PC-9 (cell line): ENCODE measurements around the gene DCAF15. TPM values are rescaled to one million over a fixed set of nuclear protein-coding genes. Genes with fewer than 3 reads are reported as not detected.

Experiments used
- BruUV-seq: library from RNA; stranded (reverse); fragments of 400-500 nt; replicated peaks from 2 replicates; lab custom pipeline; 2021; lab: Mats Ljungman, UMichigan
- CTCF ChIA-PET: fragments of 300-600 bp; sonication (Branson Sonifier 250); formaldehyde crosslinking; loops from one replicate; lab custom pipeline; 2022; ENCODE audit warnings: antibody characterized with exemption; lab: Charles Lee
- POLR2A ChIA-PET: fragments of 300-600 bp; sonication (Branson Sonifier 250); formaldehyde crosslinking; loops from one replicate; lab custom pipeline; 2022; ENCODE audit warnings: antibody characterized with exemption; ENCODE audit not compliant: unreplicated experiment; lab: Charles Lee
- DNase-seq, 2 experiments: peaks; one replicate each; pipeline versions ENCODE4 v3.0.0 to v3.0.0-alpha.2; 2015 to 2022; ENCODE audit warnings: mixed read lengths in 1 of 2
- H2AFZ ChIP-seq: fragments of 200-600 bp; sonication (generic); 2 replicates; pipeline ENCODE4 v1.8.1; 2017; ENCODE audit warnings: antibody characterized with exemption
- H3F3A ChIP-seq: fragments of 200-600 bp; sonication (generic); 2 replicates; pipeline ENCODE4 v1.8.1; 2017; ENCODE audit warnings: antibody characterized with exemption, mild to moderate bottlenecking, low read depth; ENCODE audit not compliant: insufficient read depth
- H3K27ac ChIP-seq: fragments of 200-600 bp; sonication (generic); 2 replicates; pipeline ENCODE4 v1.6.1; 2016; ENCODE audit warnings: mixed run types
- H3K27me3 ChIP-seq: fragments of 200-600 bp; sonication (generic); 2 replicates; pipeline ENCODE4 v1.6.1; 2016; ENCODE audit warnings: low read depth, mixed run types; ENCODE audit not compliant: insufficient read depth
- H3K36me3 ChIP-seq: fragments of 200-600 bp; sonication (generic); 2 replicates; pipeline ENCODE4 v1.6.1; 2016; ENCODE audit warnings: low read depth, mixed run types
- H3K4me1 ChIP-seq: fragments of 200-600 bp; sonication (generic); replicated peaks from 2 replicates; pipeline ENCODE4 v1.6.1; 2016; ENCODE audit warnings: mixed run types; ENCODE audit not compliant: insufficient read depth
- H3K4me2 ChIP-seq: fragments of 200-600 bp; sonication (generic); 2 replicates; pipeline ENCODE4 v1.6.1; 2017; ENCODE audit warnings: mixed run types
- H3K4me3 ChIP-seq: fragments of 200-600 bp; sonication (generic); 2 replicates; pipeline ENCODE4 v1.6.1; 2016; ENCODE audit warnings: mixed run types
- H3K79me2 ChIP-seq: fragments of 200-600 bp; sonication (generic); 2 replicates; pipeline ENCODE4 v1.6.1; 2017; ENCODE audit warnings: low read depth, mixed run types
- H3K9me2 ChIP-seq: fragments of 200-600 bp; sonication (generic); 2 replicates; pipeline ENCODE4 v1.8.1; 2017; ENCODE audit warnings: mild to moderate bottlenecking; ENCODE audit not compliant: insufficient read depth
- H3K9me3 ChIP-seq: fragments of 200-600 bp; sonication (generic); 2 replicates; pipeline ENCODE4 v1.8.1; 2016; ENCODE audit warnings: low read depth; ENCODE audit not compliant: insufficient read depth
- H4K20me1 ChIP-seq: fragments of 200-600 bp; sonication (generic); 2 replicates; pipeline ENCODE4 v1.8.1; 2017; ENCODE audit not compliant: insufficient read depth
- CTCF ChIP-seq: fragments of 200-600 bp; sonication (generic); conservative IDR thresholded peaks from 2 replicates; pipeline ENCODE4 v1.6.1; 2017; ENCODE audit warnings: mixed run types, antibody characterized with exemption, mild to moderate bottlenecking, moderate library complexity
- EZH2 ChIP-seq: fragments of 200-600 bp; sonication (generic); IDR thresholded peaks from 2 replicates; pipeline ENCODE4 v1.8.0; 2017; ENCODE audit warnings: antibody characterized with exemption, low read depth
- intact Hi-C: fragments of 100-400 bp; cut with micrococcal nuclease; formaldehyde crosslinking; loops from one replicate; pipeline ENCODE4 v1.10.0; 2022; ENCODE audit not compliant: unreplicated experiment
- total RNA-seq: library from RNA; stranded (reverse); gene quantifications from 2 replicates; pipeline ENCODE4 v1.2.3, GENCODE V29; 2021

Gene DCAF15
- total RNA-seq, 1 experiment from 2014 or later = 35.3 TPM

DNA sequence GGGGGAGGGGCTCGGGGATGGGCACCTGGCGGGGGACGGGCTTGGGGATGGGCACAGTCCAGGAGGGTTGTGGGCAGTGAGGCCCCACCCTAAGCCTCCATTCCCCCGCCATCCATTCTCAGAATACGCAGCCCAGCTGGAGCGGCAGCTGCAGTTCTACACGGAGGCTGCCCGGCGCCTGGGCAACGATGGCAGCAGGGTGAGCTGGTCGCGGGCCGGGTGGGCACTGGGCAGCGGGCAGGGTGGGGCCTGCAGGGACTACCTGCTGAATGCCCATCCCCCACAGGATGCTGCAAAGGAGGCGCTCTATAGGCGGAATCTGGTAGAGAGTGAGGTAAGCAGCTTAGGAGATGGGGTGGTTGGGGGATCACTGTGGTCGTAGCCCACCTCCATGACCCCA, 22.4 kb upstream of the DCAF15 start:
- Histone ChIP-seq H3F3A (peaks cover 29% of the 10 kb centered on the region), H3K4me1 (no peaks in the 10 kb centered on the region), H2AFZ (no peak overlapping the region), H3K4me3 (no peak overlapping the region), H3K27ac (no peak overlapping the region), H3K27me3 (no peaks in the 10 kb centered on the region), H3K9me2 (no peaks in the 10 kb centered on the region), H3K4me2 (no peak overlapping the region), H3K9me3 (no peaks in the 10 kb centered on the region), H3K79me2 (no peaks in the 10 kb centered on the region), H3K36me3 (no peaks in the 10 kb centered on the region), H4K20me1 (0 out of 2 replicates have a peak, but pooled peaks cover 2% of the 10 kb centered on the region)
- intact Hi-C loops = no loop called here
- TF ChIP-seq CTCF = no peak
- no TSS peak for BruUV-seq
- ChIA-PET CTCF (no interaction called here), POLR2A (no interaction called here)
- DNase-seq = no peak

DNA sequence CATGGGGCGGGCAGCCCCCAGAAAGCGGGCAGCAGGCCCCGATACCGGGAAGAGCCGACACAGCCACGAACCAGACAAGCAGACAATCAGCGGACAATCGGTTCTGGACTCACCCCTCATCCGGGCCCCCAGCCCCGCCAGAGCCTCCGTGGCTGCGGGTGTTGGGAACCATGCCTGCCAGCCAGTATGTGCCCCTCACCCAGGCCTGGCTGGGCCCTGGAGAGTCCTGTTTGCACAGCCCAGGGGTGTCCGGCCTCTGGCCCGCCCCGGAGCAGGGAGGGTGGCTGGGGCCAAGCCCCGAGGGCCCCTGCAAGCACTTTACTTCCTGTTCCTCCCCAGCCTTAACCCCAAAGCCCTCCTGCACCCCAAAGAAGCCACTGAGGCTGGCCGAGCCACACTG, 21.9 kb upstream of the DCAF15 start:
- Histone ChIP-seq H3K36me3 (no peaks in the 10 kb centered on the region), H3K9me3 (no peaks in the 10 kb centered on the region), H3K27me3 (no peaks in the 10 kb centered on the region), H4K20me1 (0 out of 2 replicates have a peak, but pooled peaks cover 2% of the 10 kb centered on the region), H3K4me2 (no peak overlapping the region), H3K79me2 (no peaks in the 10 kb centered on the region), H3K4me1 (no peaks in the 10 kb centered on the region), H3F3A (peaks cover 29% of the 10 kb centered on the region), H2AFZ (no peak overlapping the region), H3K27ac (no peak overlapping the region), H3K4me3 (no peak overlapping the region), H3K9me2 (no peaks in the 10 kb centered on the region)
- CTCF ChIA-PET = no interaction called here
- TSS peak; percentile 28 for BruUV-seq
- no peak for DNase-seq
- TF ChIP-seq EZH2 (no peak), CTCF (no peak)
- POLR2A ChIA-PET = no interaction called here
- intact Hi-C loops = no loop called here

DNA sequence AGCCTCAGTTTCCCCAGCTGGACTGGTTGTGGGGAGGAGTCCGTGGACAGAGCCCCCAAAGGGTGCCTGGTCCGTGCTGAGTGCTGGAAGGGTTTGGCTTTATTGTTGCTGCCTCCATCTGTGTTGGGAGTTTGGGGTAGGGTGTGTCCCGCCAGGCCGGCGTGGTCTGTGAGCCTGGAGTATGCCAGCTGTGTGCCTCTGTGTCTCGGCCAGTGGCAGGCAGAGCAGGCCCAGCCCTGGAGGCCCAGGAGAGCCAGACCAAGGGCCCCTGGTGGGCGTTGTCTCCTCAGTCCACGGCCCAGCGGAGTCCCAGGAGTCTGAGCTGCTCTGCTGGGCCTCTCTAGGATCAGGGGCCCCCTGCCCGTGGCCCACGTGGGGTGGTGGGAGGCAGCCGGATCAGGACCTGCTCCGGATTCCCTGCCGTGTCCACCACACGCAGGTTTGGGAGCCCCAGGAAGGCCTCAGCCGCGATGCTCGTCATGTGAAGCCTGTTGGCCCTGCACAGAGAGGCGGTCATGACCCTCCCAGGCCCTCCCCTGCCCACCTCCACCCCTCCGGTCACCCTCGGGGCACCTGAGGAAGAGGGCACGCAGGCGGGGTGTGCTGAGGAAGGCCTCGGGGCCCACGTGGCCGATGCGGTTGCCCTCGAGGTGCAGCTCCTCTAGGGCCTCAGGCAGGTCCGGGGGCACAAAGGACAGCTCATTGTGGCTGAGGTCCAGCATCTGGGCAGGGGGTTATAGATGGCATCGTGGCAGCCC, 20.7 kb upstream of the DCAF15 start:
- CTCF ChIA-PET = no interaction called here
- intact Hi-C loops = no loop called here
- BruUV-seq = no TSS peak

More for the DNA sequence above, 20.7 kb upstream of the DCAF15 start:
- Histone ChIP-seq H3K27ac (no peak overlapping the region), H4K20me1 (0 out of 2 replicates have a peak, but pooled peaks cover 2% of the 10 kb centered on the region), H3F3A (peaks cover 29% of the 10 kb centered on the region), H3K9me3 (no peaks in the 10 kb centered on the region), H3K79me2 (no peaks in the 10 kb centered on the region), H3K4me3 (no peak overlapping the region), H3K9me2 (no peaks in the 10 kb centered on the region), H2AFZ (no peak overlapping the region), H3K27me3 (no peaks in the 10 kb centered on the region), H3K36me3 (no peaks in the 10 kb centered on the region), H3K4me1 (no peaks in the 10 kb centered on the region), H3K4me2 (no peak overlapping the region)
- DNase-seq = no peak
- TF ChIP-seq CTCF (no peak), EZH2 (no peak)
- POLR2A ChIA-PET = no interaction called here
